ENCODE results near the gene TOX2.
"Not testable (repeated sequence)": the region's sequence is repeated elsewhere in the genome, so short reads cannot be mapped to it uniquely, and the experiment has no call there.

The TOX2 gene

DNA sequence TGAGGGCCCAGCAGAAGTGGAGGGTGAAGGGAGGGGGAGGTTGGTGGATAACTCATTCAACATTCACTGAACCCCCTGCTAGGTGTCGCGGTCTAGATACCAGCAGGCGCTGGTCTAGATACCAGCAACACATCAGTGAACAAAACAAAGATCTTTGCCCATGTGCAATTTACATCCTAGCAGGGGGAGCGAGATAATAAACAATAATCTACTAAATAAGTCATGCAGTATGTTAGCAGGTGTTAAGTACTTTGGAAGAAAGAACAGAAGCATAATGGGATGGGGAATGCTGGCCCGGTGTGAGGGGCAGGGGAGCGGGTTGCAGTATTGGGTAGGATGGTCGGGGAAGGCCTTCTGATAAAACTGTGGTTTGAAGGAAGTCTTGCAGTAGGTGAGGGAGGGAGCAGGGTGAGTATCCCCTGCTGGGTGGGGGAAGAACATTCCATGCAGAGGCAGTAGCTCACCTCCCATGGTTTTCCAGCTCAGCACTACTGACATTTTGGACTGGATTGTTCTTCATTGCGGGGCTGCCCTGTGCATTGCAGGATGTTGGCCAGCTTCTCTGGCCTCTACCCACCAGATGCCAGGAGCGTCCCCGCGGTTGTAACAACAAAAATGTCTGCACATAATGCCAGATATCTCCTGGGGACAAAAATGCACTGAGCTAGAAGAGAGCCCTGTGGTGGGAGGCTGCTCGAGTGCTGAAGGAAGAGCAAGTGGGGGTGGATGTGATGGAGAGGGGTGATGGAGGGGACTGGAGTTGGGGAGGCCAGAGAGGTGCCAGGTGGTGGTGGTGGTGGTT is 117.3 kb downstream of the TOX2 start:
- DNase-seq (ENCODE audit: low read depth, low spot score): no peak

DNA sequence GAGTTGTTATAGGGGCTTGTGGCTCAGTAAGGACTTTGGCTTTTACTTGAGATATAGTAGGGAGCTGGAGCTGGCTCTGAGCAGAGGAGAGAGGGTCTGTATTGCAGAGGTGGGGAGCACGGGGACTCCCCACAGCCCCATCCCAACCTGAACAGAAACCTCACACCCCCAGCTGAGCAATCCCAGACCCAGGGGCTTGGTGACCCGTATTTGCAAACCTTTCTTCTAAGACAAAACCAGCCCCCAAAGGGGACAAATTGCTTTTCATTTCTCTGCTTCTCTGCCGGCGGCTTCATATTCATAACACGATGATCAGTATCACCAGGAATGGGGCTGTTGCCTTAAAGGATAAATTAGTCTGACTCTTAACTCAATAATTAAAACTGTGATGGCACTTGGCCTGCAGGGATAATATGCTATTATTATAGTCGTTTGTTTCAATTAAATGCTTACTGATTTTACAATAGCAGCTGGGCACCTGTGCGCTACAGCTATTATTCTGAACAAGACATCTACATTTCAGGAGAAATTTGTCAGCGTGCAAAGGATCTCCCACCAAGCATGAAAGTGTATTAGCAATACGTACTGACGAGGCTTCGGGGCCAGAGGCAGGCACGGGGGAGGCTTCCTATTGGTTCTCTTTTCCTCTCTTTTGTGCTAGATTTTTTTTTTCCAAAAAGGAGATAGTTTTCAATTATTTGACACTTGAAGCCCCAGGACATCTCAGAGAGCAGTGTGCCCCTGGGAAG is 118.1 kb downstream of the TOX2 start:
- no peak for DNase-seq (ENCODE audit: low read depth, low spot score)

DNA sequence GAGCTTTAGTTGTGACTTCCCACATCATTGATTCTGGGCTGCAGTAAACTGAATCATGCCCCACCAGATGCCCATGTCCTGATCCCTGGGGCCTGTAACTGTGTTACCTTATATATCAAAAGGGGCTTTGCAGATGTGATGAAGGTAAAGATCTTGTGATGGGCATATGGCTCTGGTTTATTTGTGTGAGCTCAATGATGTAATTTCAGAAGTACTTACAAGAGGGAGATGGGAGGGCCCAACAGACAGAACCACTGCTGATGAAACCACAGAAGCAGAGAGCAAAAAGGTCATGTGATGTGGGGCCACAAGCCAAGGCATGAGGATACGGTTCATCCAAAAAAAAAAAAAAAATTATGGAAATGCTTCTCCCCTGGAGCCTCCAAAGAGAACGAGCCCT is 118.7 kb downstream of the TOX2 start:
- DNase-seq (ENCODE audit: low read depth, low spot score): no peak

DNA sequence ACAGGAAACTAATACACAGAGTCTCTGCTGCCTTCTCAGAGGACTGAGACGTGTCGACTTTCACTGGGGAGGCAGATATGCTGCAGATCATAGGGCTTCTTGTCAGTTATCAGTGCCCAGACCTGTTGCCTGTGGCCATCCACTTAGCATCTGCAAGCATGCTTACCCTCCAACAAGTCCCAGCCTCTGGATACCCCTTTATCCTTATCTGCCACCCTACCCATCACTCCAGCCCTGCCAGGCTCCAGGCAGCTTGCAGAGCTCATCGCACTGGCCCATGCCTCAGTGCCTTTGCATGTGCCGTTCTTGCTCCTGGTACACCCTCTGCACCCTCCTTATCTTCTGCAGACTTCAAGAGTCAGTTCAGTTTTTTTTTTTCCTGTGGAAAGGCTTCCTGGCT is 119.2 kb downstream of the TOX2 start:
- DNase-seq (ENCODE audit: low read depth, low spot score): no peak

DNA sequence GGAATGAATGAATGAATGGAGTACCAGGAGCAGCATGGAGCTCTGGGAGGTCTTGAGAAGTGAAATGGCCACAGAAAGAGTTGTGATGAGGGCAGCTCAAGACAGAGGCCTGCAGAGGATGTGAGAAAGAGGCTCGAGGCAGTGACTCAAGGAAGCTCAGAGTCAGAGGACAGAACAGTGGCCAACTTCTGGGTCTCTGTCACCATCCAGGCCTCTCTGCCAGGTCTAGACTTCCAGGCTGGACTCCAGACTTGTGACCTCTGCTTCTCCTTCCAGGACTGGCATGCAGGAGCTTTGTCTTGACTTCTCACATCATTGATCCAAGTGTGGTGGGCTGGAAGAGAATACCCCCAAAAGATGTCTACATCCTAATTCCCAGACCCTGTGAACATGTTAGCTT is 119.8 kb downstream of the TOX2 start:
- DNase-seq (ENCODE audit: low read depth, low spot score): no peak

DNA sequence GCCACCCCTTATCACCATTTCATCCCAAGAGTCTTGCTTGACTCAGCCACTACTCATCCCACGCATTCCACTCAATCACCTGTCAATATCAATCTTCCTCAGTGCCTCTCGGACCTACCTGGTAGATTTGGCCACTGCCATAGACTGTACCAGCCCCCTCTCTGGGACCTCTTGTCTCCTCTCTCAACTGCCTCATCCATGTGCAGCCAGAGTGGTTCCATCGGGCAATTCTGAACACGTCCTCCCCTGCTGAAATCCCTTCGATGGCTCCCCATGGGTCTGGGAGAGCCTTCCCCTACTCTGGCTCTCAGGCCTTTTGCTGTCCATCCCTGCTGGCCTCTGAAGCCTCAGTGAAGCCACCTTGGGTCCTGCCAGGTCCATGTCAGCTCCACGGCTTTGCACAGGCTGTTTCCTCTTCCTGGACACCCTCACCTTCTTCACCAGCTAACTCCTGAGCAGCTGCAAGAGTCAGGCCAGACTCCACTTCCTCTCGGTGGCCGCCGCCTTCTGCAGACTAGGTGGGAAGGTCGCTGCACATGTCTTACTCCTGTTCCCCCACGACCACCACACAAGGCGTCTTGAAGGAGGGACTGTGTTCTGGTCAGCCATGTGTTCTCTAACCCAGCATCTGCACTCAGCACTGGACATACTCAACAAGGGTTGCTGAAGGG is 120.4 kb downstream of the TOX2 start:
- DNase-seq (ENCODE audit: low read depth, low spot score): no peak

DNA sequence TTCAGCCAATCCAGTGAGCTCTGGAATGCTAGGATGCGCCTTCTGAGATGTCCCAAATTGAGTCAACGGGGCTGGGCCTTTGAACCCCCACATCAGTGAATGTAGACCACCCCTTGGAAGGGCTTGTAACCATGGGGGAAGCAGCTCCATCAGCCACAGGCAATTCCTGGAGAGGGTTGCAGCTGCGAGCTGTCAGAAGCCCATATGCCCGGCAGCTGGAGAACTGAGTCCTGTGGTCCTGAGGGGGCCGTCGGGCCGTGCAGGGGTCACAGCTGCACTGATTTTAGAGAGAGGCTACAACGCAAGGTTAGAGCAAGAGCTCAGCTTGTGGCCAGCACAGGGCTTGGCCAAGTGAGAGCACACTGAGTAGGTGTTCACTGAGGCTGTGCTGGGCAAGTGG is 121.3 kb downstream of the TOX2 start:
- no peak for DNase-seq (ENCODE audit: low read depth, low spot score)

DNA sequence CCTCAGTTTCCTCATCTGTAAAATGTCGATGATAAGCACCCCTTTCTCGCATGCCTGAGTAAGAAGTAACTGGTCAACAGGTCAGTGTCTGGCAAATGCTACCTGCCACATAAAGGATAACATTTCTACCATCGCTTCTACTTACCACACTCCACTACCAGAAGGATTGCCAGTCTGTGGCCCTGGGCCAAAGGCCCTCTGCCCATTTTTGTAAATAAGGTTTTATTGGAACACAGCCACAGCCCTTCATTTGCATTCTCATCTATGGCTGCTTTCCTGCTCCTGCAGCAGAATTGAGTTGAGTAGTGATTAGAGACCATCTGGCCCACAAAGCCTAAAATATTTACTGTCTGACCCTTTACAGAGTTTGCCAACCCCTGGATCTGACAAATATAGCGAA is 121.8 kb downstream of the TOX2 start:
- no peak for DNase-seq (ENCODE audit: low read depth, low spot score)

DNA sequence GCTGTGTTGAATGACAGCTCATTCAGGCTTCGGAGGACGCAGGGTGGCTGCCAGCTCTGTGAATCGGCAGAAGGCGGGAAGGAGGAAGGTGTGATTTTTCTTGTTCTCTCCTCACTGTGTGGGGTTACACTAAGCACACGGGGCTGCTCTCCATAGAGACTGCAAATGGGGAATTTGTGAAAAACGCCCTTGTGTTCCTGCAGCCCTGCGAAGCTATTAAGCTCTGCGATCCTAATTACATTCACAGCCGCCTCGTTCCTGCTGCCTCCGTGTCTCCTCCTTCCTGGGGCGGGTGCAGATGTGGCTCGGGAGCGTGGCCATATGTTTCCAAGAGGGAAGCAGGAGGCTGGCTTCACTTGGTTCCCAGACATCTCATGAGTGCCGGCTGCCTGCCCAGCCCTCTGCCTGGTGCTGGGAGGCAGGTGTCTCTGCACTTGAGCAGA is 124.0 kb downstream of the TOX2 start:
- peak; percentile 12 for DNase-seq (ENCODE audit: low read depth, low spot score)

DNA sequence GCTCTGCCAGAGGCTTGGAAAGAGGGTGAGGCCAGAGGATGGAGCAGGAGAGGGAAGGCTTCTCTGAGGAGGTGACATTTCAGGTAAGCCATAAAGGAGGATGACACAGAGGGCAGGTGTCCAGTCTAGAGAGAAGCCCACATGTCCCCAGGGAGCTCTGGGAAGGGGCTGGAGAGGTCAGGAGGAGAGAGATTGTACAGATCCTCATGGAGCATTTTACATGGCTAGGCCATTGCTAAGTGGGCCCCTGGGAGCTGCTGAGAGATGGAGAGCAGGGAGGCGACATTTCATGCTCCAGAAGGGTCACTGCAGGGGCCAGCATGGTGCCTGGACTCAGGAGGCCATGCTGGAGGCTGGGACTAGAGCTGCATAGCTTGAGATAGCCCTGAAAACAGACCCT is 124.5 kb downstream of the TOX2 start:
- DNase-seq (ENCODE audit: low read depth, low spot score): no peak

DNA sequence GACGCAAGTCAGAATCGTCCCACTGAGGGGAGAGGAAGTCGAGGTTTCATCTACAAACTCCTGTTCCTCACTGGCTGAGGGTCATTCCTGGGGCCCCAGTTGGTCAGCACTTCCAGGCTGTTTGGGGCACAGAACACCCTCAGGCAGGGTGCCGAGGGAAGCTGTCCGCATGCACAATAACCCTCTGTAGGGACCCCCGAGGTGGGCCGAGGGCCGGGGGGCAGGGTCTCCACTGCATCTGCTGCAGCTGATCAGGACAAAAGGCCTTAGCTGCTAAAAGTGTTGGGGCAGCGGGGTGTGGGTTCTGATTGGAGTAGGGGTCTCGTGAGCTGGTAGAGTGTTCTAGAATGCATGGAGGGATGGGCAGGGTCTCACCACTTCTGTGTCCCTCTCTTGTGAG is 125.1 kb downstream of the TOX2 start:
- DNase-seq (ENCODE audit: low read depth, low spot score): no peak

DNA sequence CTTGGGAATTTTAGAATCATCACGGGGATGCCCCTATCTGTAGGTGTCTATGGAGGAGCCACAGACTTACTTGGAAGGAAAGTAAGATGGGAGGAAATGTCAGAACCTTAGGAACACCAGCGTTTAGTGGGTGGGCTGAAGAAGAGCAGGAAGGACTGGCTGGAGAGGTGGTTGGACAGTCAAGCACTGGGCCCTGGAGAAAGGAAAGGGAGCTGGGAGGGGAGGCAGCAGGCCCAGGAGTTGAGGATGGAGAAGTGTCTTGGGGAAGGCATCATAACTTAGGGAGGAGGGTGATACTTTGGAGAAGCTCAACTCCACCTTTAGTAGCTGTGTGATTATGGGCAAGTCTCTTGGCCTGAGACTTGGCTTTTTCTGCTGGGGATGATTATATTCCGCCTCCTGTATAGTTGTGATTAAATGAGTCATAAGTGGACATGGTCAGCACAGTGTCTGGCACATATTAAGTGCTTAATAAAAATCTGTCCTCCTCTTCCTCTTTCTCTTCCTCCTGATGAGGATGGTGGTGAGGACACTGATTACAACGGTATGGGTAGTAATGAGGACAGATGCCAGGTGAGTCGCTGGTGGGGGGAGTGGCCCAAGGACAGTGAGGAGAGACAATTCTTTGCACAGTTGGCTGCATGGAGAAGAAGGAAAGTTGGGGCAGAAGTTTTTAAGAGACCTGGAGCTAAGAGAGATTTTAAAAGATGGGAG is 125.7 kb downstream of the TOX2 start:
- no peak for DNase-seq (ENCODE audit: low read depth, low spot score)

DNA sequence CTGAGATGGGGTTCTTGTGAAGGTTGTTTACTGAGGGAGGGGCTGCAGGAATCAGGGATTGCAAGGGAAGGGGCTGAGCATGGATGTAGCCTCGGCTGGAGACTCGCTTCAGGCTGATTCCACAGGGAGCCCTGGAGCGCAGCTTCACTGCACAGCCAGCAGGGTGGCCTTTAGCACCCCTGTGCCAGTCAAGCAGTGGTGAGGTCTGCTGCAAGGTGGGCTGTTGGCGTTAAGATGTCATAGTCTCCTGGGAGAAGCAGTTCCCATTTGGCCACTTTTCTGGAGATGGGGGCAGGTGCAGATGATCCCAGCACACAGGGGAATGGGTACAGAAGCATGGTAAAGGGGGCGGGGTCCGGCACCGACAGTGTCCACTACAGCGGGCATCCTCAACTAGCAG is 126.3 kb downstream of the TOX2 start:
- DNase-seq (ENCODE audit: low read depth, low spot score): no peak

DNA sequence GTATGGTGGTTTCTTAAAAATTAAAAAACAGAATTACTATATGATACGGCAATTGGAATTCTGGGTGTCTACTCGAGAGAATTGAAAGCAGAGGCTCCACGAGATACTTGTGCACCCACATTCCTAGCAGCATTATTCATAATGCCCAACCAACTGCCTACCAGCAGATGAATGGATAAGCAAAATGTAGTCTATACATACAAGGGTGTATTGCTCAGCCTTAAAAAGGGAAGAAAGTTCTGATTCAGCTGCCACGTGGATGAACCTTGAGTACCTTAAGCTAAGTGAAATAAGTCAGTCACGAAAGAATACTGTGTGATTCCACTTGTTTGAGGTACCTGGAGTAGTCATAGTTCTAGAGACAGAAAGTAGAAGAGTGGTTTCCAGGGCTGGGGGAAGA is 130.1 kb downstream of the TOX2 start:
- not testable (repeated sequence) for DNase-seq (ENCODE audit: low read depth, low spot score)

DNA sequence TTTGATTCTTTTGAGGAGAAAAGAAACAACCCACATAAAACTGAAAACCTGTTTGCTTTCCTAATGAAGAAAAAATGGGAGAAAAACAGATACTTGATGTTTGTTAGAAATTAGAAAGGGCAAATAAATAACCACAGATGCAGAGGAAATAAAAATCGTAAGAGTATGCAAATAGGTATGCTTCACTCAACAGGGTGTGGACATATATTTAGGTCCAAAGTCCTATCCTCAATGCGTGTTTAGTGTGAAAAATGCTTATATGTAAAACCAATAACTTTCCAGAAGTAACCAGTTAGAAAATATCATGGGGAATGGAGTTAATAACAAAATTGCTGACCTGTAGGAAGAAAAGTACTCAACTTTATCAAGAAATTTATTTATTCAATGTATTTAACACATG is 135.7 kb downstream of the TOX2 start:
- no peak for DNase-seq (ENCODE audit: low read depth, low spot score)

DNA sequence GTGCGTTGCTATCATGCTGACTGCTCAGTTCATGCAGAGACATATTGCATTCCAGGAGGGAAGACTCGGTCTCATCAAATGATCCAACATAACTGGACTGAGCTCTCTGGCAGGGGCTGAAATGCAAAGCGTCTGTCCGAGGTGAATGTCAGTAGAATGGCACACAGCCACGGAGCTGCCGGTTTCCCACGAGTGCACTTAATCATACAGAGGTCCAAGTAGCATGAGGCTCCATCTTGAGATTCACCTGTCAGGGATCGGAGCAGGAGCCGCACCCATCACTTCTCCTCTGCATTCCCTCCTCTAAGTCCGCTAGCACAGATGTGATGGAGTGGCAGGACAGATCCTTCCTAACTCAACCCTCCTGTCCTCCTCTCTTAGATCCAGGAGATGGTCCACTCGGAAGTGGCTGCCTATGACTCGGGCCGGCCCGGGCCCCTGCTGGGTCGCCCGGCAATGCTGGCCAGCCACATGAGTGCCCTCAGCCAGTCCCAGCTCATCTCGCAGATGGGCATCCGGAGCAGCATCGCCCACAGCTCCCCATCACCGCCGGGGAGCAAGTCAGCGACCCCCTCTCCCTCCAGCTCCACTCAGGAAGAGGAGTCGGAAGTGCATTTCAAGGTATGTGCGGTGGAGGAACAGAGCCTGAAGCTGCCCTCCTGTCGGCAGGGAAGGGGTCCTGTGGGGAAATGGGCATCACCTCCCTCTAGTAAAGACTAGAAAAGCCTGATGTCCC is 136.4 kb downstream of the TOX2 start:
- no peak for DNase-seq (ENCODE audit: low read depth, low spot score)

DNA sequence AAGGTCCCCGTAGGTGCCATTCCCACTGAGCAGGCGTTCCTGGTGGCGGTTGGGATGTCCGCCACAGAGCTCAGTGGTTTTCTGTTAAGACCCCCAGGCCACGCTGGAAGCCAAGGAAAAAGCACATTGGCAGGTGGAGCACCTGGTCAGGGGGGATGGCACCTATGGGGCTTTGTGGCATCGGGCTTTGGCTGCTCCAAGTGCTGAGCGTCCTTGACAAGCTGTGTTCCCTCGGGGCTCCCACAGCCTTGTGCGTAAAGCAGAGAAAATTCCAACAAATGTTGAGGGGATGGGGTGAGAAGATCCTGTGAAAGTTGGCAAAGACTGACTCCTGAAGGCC is 137.0 kb downstream of the TOX2 start:
- no peak for DNase-seq (ENCODE audit: low read depth, low spot score)

DNA sequence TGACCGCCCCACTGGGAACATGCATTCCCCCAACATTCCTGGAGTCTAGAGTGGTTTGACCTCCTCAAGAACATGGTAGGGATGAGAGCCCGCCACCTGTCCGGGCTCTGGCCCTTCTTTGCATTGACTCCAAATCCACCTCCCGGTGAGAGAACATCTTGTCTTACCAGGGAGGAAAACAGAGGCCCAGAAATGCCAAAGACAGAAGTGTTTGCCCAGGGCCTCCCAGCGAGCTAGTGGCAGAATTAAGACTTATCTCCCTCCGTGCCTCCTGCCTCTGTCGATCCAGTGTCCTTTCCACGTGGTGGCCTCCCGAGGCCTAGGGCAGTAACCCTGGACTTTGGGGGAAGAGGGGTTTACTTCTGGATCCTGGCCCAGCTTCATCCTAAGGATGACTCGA is 137.5 kb downstream of the TOX2 start:
- DNase-seq (ENCODE audit: low read depth, low spot score): no peak

DNA sequence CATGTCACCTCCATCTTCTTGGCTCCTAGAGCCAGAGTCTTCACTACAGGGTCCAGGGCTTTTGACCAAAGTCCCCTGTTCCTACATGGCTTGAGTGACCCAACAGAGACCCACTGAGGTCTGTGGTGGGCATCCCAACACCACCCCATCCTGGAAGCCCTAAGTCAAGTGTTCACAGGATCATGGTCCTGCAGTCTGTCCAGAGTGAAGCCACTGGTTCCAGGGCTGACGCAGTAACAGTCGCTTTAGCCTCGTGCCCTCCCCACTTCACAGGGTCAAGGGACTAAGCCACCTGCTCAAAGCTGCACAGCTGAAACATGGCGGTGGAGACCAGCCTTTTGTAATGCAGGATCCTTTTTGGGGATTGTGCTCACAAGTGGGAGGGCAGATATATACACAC is 138.4 kb downstream of the TOX2 start:
- DNase-seq (ENCODE audit: low read depth, low spot score): no peak

DNA sequence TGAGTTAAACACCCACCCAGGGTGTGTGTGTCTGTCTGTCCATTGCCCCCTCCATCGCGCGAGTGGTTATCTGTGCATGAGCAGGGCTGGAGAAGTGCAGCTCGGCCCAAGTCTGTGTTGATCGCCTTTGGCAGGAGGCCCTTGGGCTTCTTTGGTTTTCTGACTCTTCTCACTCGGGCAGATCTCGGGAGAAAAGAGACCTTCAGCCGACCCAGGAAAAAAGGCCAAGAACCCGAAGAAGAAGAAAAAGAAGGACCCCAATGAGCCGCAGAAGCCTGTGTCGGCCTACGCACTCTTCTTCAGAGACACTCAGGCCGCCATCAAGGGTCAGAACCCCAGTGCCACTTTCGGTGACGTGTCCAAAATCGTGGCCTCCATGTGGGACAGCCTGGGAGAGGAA is 139.5 kb downstream of the TOX2 start:
- no peak for DNase-seq (ENCODE audit: low read depth, low spot score)

DNA sequence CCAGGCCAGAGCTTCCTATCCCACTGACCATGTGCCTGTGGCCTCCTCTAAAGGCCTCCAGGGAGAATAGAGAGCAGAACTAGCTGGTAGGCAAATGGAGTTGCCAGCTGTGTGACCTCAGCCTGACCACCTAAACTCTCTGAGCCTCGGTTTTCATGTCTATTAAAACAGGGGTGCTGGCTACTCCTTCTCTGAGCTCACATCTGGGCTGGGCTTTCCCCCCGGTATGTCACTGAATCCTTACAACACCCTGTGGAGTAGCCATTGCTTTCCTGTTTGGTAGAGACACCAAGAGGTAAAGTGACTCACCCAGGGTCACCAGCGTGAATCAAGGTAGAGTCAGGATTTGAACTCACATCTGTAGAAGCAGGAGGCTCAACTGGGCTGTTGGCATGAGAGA is 140.2 kb downstream of the TOX2 start:
- no peak for DNase-seq (ENCODE audit: low read depth, low spot score)
